T-helper 1 cell (primary cell): ENCODE data around the gene OVCH1.
"Not testable (repeated sequence)": the region's sequence is repeated elsewhere in the genome, so short reads cannot be mapped to it uniquely, and the experiment has no call there.

Experiments used
- DNase-seq, 5 donors: peaks; one replicate each; pipeline ENCODE4 v3.0.0-alpha.2; 2012 to 2020

OVCH1 gene

GRCh38 chr12:29486972-29487371, 10.5 kb downstream of the OVCH1 start:
- no peak for DNase-seq

- no peak for DNase-seq
Observed at GRCh38 chr12:29463198-29463597, 34.3 kb downstream of the OVCH1 start.

GRCh38 chr12:29460082-29460481, 37.4 kb downstream of the OVCH1 start:
- DNase-seq: no peak

GRCh38 chr12:29455087-29455486, 42.4 kb downstream of the OVCH1 start:
- DNase-seq: no peak

- no peak for DNase-seq
Observed at GRCh38 chr12:29451888-29452287, 45.6 kb downstream of the OVCH1 start.

GRCh38 chr12:29448157-29448556, 49.3 kb downstream of the OVCH1 start:
- no peak for DNase-seq

- DNase-seq: no peak
Observed at GRCh38 chr12:29447285-29447975, 50.1 kb downstream of the OVCH1 start.

- DNase-seq: no peak
Observed at GRCh38 chr12:29439506-29439905, 58.0 kb downstream of the OVCH1 start.

GRCh38 chr12:29438752-29439408, 58.6 kb downstream of the OVCH1 start:
- no peak for DNase-seq

GRCh38 chr12:29437575-29437974, 59.9 kb downstream of the OVCH1 start:
- DNase-seq: no peak

GRCh38 chr12:29436815-29437214, 60.7 kb downstream of the OVCH1 start:
- DNase-seq: not testable (repeated sequence)

- no peak for DNase-seq
Observed at GRCh38 chr12:29431513-29431912, 66.0 kb downstream of the OVCH1 start.

- DNase-seq: no peak
Observed at GRCh38 chr12:29430716-29431044, 66.8 kb downstream of the OVCH1 start.

- DNase-seq: no peak
Observed at GRCh38 chr12:29429999-29430715, 67.3 kb downstream of the OVCH1 start.

GRCh38 chr12:29428633-29429032, 68.9 kb downstream of the OVCH1 start:
- DNase-seq: peak in 1 of 5 donors; percentile 12

GRCh38 chr12:29427964-29428363, 69.5 kb downstream of the OVCH1 start:
- DNase-seq: peak in 1 of 5 donors; percentile 5

GRCh38 chr12:29426498-29426897, 71.0 kb downstream of the OVCH1 start:
- DNase-seq: no peak

GRCh38 chr12:29425722-29426121, 71.8 kb downstream of the OVCH1 start:
- DNase-seq: no peak

GRCh38 chr12:29416748-29417147, 80.7 kb downstream of the OVCH1 start:
- DNase-seq: no peak

- DNase-seq: no peak
Observed at GRCh38 chr12:29415111-29415510, 82.4 kb downstream of the OVCH1 start.

GRCh38 chr12:29414368-29414767, 83.1 kb downstream of the OVCH1 start:
- DNase-seq: no peak

GRCh38 chr12:29405561-29405960, 91.9 kb downstream of the OVCH1 start:
- DNase-seq: no peak

GRCh38 chr12:29403991-29404390, 93.5 kb downstream of the OVCH1 start:
- DNase-seq: no peak

- DNase-seq: no peak
Observed at GRCh38 chr12:29402437-29402836, 95.0 kb downstream of the OVCH1 start.
